Embryonic facial prominence (tissue), 1 donor: ENCODE measurements around the gene RPL32.
"Not testable (repeated sequence)": the region's sequence is repeated elsewhere in the genome, so short reads cannot be mapped to it uniquely, and the experiment has no call there.

Experiments used
- DNase-seq: peaks from one replicate; pipeline ENCODE4 v3.0.0-alpha.2; 2016; ENCODE audit errors: extremely low spot score

RPL32 gene

GRCh38 chr3:12841149-12841969, at the start of gene RPL32:
TSS of gene RPL32 (minus strand) at chr3:12841565. CDS start at chr3:12840237, 1,328 bp downstream.
- peak; percentile 93 for DNase-seq

DNA sequence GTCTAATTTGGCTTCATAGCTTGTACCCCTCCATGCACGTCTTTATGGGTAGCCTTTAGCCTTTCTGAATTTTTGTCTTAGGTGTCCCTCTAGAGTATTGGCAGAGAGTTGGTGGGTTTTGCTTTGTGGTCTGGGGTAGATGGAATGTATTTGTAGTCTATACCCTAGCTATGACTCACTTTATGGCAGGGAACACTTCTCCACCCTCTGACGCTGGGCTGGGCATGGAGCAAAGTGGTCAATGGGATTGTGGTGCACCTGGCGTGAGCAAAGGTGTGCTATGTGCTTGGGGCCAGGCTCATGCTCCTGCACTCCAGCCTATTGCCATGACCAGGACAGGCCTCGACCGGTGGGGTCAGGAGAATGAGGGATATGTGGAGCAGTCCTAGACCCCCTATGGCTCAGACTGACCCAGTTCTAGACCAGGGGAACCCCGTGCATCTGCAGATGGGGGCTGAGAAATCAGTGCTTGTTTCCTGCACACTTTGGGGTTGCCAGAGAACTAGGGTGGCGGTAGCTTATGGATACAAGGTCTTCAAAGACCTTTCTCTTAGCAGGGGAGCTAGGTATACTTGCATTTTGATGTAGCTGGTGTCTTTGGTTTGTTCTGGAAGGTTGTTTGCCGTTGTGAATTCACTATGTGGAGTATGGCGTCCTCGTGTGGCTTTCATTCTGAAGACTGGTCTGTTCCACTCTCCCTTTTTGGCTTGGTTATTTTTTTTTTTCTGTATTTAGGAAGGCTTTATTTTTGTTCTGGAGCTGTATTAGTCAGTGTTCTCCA, 49.4 kb upstream of the RPL32 start:
- DNase-seq: no peak

DNA sequence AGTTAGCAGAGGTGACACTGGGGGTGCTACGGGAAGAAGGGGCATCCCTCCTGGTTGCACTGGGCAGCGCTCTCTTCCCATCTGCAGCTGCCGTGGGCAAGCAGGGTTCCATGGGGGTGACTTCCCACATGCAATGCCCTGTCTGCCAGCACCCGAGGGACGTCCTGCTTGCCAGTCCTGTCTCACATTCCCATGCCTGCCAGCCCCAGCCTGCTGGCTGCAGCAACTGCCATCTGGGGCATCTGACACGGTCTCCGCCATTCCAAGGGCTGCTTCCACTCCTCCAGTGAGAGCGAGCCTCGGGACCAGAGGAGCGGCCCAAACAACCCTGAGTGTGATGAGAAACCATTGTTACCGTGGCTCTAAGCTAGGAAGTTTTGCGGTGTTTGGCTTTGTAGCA, 45.4 kb upstream of the RPL32 start:
- DNase-seq: no peak

DNA sequence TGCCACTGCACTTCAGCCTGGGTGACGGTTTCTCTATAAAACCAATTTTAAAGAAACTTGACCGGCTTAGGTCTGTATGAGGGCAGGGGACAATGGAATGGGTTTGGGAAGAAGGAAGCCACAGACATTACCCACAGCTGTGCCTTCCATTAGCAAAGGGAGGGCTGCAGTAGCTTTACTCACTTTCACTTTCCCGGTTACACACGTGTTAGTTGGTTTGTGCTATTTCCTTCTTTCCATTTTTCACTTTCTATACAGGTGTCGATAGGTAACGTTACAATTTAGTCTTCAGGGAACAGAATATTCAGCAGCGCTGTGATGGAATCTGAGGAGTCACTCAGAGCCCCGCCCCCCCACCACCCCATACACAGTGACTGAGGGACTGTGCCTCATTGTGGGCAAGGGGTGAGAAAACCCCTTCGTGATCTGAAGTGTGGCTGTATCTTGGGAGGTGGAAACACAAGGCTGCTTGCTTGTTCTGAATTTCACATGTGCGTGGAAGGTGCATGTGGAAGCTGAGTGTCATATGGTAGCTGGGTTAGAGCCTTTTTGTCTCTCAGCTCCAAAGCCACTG, 44.8 kb upstream of the RPL32 start:
- no peak for DNase-seq

DNA sequence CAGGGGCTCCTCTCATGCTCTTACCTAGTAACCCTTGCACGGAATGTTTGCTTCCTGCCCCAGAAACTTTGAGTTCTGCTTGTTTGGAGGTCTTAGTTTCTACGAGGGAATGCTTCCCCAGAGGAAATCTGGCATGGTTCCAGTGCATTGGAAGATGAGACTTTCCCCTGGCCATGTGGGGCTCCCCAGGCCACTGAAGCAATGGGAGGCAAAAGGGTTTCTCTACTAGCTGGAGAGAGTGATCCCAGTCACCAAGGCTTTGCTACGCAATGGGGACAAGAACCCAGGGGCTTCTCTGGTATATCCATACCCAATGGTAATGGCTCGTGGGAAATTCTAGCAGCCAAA, 44.2 kb upstream of the RPL32 start:
- DNase-seq: no peak

GRCh38 chr3:12884790-12885582, 43.6 kb upstream of the RPL32 start:
- DNase-seq: no peak

DNA sequence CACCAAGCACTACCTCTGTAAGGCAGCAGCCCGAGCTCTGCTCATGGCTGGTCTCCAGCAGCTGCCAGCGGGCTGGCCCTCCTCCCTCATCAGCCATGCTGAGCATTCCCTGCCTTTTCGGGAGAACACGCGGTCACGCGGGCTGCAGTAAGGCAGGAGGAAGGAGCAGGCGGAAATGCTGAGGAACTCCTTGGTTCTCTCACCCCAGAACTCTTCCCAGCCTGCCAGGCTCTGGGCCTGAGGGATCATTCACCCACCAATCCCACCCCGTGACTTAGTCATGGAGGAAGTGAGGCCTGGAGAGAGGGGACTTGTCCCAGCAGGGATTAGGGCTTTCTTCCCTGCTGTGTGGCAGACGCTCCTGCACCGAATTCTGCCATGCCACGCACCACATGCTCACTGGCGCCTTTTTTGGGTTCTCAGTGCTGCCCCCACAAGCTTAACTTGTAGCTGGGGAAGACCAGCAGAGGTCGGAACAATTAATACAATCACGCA, 42.9 kb upstream of the RPL32 start:
- DNase-seq: no peak

- no peak for DNase-seq
Observed at GRCh38 chr3:12882336-12883310, 41.3 kb upstream of the RPL32 start.

DNA sequence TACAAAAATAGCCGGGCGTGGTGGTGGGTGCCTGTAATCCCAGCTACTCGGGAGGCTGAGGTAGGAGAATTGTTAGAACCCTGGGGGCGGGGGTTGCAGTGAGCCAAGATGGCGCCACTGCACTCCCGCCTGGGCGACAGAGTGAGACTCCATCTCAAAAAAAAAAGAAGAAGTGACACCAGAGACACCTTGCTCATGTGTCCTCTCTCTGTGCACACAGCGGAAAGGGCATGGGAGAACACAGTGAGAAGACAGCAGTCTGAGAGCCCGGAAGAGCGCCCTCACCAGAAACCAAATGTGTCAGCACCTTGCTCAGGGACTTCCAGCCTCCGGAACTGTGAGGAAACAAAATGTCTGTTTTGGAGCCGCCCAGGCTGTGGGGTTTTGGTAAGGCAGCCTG, 40.5 kb upstream of the RPL32 start:
- not testable (repeated sequence) for DNase-seq

DNA sequence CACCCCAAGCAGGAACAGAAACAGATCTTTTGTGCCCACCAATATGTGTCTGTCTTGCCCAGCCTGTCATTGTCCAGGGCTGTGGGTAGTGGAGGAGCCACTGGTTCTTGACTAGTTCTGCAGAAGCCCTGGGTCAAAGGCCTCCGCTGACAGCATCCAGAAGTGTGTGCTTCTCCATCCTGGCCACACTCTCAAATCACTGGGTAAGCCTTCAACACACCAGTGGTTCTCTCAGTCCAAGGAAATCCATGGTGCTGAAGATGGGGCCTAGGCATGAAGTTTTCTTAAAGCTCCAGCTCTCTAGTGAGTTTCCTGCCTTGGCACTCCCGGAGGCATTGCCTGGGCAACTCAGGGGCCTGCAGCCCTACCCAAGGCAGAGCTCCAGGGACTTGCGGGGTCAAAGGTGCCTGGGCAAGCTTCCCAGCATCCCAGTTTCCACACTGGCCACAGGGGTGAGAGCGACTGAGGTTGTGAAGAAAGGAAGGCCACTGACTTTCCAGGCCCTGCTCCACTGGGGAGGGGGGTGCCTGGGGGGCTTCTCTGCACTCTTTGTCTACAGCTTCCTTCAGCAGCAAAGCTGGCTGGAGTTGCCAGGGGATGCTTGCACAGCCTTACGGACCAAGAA, 37.9 kb upstream of the RPL32 start:
- no peak for DNase-seq

GRCh38 chr3:12878758-12879157, 37.4 kb upstream of the RPL32 start:
- not testable (repeated sequence) for DNase-seq

DNA sequence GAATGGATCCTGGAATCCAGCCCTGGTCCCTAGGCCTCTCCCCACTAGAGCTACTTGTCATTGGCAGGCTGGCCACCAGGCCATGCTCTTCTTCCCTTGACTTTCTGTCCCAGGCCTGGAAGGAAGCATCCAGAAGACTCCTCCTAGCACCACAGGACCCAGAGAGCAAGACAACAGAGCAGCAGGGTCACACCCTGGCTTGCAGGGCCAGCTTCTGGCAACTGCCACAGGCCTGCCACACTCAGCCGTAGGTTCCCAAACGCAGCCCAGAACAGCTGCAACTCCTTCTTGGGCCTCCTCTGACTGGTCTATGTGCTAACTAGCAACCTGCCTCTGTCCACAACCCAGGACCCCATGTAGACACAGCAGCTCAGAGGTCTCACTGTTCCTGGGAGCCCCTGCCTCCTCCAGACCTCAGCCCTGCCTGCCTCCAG, 36.8 kb upstream of the RPL32 start:
- no peak for DNase-seq

DNA sequence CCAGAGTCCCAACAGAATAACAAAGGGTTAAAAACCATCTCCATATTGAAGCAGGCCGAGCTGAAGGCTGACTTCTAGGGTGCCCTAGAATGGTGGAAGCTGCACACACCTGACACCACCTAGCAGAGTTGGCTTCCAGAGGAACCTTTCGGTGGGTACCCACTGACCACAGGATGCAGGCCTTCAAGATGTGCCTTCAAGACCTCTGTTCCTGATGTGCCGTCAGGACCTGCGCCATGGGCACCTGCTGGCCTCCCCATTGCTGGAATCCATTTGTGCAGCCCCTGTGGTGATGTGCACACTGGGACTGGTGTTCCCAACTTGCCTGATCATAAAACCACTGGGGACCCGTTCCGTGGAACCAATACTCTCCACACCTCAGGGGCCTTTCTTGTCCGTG, 35.7 kb upstream of the RPL32 start:
- no peak for DNase-seq

DNA sequence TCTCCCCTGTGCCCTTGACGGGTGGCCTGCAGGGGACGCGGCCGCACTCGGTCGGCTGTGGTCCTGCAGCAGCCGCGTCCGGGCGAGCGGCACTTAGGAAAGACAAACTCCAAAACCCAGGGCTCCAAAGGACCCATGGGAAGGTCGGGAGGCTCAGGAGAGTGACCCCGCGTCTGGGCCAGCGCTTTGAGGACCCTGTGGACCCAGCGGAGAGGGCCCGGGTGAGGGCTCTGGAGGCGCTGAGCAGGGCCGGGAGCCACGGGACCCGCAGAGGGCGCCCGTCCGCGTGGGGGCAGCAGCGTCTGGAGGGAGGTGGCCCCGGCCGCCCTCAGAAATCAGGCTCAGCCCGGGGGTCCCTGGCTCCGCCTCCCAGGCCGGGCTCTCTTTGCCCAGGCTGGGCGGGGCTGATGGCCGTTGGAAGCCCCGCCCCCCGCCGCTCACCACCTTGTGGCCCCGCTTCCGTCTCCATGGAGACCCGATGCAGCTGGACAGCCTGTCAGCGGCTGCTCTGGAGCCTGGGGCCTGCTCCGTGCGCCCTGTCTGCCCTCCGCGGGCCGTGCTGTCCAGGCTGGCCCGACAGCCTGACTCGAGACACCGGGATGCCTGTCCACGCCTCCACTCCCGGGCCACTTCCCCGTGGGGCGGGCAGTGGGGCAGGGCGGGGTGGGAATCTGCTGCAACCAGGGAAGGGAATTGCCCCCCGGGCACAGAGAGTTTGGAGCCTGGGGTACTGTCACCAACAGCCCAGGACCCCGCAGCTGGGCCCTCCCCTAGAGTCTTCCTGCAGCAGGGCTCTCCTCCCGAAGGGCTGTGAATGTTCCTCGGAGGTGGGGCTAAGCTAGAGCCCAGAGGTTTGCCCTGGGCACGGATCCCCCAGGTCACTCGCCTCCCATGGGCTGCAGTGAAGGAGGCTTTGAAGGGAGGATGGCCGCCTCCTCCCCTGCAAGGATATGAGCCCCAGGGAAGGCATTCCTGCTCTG, 34.8 kb upstream of the RPL32 start:
- no peak for DNase-seq

GRCh38 chr3:12871404-12871983, 30.1 kb upstream of the RPL32 start:
- no peak for DNase-seq

DNA sequence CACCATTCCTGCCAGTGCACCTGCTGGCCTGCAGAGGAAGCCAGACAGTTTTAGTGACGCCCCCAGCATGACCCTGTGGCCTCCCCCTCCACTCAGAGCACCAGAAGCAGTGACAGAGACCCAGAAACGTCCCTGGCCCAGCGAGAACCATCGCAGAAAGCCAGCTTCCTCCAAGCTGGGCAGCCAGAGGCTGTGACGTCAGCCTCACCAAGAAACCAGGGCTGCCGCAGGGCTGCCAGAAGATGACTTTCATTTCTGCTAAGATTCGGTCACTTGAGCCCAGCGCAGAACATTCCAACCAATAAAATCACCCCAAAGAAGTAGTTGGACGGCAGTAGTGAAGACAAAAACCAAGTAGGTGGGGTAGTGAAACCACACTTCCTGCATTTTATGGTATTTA, 29.6 kb upstream of the RPL32 start:
- no peak for DNase-seq

DNA sequence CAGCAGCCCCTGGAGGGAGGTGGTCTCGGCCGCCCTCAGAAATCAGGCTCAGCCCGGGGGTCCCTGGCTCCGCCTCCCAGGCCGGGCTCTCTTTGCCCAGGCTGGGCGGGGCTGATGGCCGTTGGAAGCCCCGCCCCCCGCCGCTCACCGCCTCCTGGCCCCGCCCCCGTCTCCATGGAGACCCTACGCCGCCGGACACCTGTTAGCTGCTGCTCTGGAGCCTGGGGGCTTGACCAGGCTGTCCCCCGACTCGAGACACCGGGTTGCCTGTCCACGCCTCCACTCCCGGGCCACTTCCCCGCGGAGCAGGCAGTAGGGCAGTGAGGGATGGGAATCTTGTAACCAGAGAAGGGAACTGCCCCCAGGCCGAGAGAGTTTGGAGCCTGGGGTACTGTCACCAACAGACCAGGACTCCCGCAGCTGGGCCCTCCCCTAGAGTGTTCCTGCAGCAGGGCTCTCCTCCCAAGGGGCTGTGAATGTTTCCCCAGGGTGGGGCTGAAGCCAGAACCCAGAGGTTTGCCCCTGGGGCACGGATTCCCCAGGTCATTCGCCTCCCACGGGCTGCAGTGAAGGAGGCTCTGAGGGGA, 27.8 kb upstream of the RPL32 start:
- no peak for DNase-seq
